CD4-positive, alpha-beta T cell treated with Interleukin-10 for 1 hour (primary cell): ENCODE data around the gene MMP7.
"Not testable (repeated sequence)": the region's sequence is repeated elsewhere in the genome, so short reads cannot be mapped to it uniquely, and the experiment has no call there.

ENCODE experiments used
- DNase-seq: peaks from one replicate; pipeline ENCODE4 v3.0.0-alpha.2; 2020

MMP7 gene

DNA sequence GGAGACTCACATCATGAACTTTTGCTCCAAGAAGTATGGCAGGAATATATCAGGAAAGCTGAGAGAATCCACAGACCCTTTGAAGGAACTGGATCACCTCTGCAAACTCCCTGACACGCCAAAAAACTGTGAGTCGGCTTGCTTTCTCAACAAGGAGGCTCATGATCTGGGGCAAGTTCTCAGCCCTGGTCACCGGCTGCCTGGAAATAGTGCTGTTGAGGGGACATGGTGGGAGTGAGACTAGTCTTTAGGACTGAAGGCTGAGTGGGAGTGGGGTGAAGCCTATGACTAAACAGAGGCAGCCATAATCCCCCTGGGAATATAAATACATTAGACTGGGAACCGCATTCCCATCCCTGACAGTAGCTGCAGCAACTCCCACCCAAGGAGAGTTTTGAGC, 8.4 kb upstream of the MMP7 start:
- DNase-seq = no peak

DNA sequence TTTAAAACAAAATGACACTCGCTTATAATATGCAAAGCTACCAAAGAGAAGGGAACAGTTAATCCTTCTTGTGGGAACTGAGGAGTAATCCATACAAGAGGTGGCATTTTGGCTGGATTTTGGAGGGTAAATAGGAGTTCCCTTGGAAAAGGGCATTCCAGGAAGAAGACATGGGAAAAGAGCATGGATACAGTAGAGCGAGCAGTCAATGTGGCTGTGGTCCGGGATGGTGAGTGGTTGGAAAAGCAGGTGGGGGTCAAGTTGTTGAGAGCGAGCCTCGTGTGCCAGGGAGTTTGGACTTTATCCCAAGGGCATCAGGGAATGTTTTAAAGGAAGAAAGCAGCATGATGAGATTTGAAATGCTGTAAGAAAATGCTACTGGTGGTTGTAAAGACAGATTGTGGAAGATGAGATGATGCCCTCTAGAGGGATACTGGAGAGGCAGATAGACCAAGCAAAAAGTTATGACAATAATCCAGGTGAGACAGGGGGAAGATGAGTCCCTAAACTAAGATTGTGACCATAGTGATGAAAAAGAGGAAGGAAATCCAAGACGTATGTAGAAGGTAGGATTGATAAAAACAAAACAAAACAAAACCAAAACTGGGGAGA, 3.8 kb upstream of the MMP7 start:
- no peak for DNase-seq

GRCh38 chr11:102528618-102529017, 1.9 kb downstream of the MMP7 start:
- DNase-seq = no peak

DNA sequence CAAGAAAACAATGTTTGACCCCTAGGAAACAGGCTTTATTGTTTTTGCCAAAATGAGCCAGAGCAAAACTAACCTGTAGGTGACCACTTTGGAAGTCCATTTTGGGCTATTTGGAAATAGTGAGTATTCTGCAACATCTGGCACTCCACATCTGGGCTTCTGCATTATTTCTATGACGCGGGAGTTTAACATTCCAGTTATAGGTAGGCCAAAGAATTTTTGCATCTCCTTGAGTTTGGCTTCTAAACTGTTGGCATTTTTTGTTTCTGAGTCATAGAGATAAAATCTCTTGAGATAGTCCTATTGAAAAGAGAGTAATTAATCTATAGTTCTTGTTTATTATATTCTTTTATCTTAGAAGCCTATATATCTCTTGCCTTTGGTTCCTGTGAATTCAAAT, 2.9 kb downstream of the MMP7 start:
- no peak for DNase-seq

DNA sequence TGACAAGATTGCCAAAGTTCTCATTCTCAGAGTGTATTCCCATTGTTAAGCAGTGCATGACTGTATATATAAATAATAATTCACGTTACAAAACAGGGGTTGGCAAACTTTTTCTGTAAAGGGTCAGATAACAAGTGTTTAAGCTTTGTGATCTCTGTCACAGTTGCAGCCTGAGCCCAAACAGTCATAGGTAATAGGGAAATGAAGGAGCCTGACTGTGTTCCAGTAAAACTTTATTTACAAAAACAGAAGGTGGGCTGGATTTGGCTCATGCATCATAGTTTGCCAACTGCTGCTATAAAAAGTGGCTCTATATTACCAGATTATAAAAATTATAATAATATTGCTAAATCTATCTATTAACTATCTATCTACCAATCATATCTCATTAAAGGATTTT, 3.5 kb downstream of the MMP7 start:
- no peak for DNase-seq

GRCh38 chr11:102523887-102524286, 6.7 kb downstream of the MMP7 start:
- no peak for DNase-seq

DNA sequence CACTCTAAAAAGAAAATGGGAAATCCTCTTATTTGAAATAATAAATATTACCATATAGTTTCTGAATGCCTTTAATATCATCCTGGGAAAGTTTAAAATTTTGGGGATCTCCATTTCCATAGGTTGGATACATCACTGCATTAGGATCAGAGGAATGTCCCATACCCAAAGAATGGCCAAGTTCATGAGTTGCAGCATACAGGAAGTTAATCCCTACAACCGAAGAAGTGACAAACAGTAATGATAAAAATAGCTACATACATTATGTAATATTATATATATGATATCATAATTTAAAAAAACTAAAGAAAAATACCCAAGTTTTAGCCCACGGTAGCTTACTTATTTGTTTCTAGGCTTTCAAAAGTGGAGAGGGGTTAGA, 7.4 kb downstream of the MMP7 start:
- DNase-seq = no peak

GRCh38 chr11:102522312-102523188, 8.0 kb downstream of the MMP7 start:
- DNase-seq = no peak

DNA sequence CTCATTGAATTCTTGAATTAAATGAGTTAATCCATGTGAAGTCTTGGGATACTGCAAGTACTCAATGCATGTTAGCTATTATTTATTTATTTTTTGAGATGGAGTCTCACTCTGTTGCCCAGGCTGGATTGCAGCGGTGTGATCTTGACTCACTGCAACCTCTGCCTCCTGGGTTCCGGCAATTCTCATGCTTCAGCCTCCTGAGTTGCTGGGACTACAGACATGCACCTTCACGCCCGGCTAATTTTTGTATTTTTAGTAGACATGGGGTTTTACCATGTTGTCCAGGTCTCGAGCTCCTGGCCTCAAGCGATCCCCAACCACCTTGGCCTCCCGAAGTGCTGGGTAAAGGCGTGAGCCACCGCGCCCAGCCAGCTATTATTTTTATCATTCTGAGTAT, 9.4 kb downstream of the MMP7 start:
- no peak for DNase-seq

- no peak for DNase-seq
Measured at GRCh38 chr11:102520514-102520913, 10.0 kb downstream of the MMP7 start.

GRCh38 chr11:102518296-102519094, 12.1 kb downstream of the MMP7 start:
- peak; percentile 14 for DNase-seq

DNA sequence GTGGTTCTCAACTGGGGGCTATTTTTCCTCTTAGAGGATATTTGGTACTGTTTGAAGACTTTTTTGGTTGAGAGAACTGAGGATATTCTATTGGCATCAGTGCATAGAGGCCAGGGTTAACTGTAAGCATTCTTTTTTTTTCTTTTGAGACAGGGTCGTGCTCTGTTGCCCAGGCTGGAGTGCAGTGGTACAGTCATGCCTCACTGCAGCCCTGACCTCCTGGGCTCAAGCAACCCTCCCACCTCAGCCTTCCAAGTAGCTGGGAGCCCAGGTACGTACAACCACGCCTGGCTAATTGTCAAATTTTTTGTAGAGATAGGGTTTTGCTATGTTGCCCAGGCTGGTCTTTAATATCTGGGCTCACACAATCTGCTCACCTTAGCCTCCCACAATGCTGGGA, 12.9 kb downstream of the MMP7 start:
- DNase-seq = no peak

- DNase-seq = no peak
Measured at GRCh38 chr11:102516179-102516578, 14.4 kb downstream of the MMP7 start.

DNA sequence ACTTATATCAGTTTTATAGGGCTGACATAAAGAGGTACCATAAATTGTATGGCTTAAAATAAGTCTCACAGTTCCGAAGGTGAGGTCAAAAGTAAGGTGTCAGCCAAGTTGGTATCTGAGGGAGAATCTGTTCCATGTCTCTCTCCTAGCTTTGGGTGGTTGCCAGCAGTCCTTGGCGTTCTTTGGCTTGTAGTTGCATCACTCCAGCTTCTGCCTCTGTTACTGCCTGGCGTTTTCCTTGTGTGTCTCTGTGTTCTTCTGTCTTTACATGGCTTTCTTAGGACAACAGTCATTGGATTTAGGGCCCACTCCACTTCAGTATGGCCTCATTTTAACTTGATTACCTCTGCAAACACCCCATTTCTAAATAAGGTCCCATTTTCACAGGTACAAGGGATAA, 16.7 kb downstream of the MMP7 start:
- no peak for DNase-seq

DNA sequence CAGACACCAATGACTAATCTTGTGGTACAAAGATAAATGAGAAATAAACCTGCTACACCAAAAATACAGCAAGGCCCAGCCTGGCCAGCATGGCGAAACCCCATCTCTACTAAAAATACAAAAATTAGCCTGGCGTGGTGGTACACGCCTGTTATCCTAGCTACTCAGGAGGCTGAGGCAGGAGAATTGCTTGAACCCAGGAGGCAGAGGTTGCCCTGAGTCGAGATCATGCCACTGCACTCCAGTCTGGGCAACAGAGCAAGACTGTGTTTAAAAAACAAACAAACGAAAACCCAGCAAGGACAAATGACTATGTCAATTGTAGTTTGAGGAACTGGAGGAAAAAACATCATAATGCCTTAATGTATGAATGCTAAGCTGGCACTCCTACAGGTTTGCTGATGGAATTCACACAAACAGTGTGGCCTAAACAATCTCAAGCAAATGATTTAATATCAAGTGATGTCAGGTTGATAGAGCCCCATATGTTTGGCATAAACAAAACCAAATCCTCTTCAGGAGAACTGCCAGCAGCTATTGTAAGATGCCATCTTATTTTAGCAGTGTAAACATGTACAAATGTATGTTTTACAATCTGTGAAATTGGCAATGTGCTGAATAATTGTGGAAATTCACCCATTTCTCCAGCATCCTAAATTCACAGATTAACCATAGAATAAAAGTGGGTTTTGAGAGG, 20.0 kb downstream of the MMP7 start:
- no peak for DNase-seq

GRCh38 chr11:102502831-102503230, 27.7 kb downstream of the MMP7 start:
- not testable (repeated sequence) for DNase-seq

DNA sequence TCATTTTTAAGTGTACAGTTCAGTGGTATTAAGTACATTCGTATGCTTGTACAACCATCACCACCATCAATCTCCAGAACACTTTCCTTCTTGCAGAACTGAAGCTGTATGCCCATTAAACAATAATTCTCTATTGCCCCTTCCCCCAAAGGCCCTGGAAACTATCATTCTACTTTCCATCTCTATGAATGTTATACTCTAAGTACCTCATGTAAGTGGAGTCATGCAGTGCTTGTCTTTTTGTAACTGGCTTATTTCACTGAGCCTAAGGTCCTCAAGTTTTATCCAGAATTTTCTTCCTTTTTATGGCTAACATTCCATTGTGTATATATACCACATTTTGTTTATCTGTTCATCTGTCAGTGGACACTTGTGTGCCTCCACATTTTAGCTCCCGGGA, 29.7 kb downstream of the MMP7 start:
- no peak for DNase-seq

DNA sequence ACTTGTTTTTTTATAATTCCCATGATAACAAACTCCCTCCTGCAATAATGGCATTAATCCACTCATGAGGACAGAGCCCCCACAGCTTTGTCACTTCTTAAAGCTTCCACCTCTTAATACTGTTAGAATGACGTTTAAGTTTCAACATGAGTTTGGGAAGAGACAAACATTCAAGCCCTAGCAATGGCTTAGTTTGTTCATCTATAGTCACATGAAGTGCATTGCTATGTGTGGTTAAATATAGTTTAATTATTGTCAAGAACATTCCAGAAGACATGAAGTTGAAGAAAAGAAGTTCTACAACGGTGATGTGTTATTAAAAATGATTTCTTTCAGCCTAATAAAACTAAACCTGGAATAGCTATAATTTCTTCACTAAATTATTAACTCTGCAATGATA, 30.6 kb downstream of the MMP7 start:
- DNase-seq = no peak

GRCh38 chr11:102499151-102499550, 31.4 kb downstream of the MMP7 start:
- DNase-seq = no peak

- no peak for DNase-seq
Measured at GRCh38 chr11:102497061-102497460, 33.5 kb downstream of the MMP7 start.

GRCh38 chr11:102495161-102496042, 35.1 kb downstream of the MMP7 start:
- peak; percentile 83 for DNase-seq

DNA sequence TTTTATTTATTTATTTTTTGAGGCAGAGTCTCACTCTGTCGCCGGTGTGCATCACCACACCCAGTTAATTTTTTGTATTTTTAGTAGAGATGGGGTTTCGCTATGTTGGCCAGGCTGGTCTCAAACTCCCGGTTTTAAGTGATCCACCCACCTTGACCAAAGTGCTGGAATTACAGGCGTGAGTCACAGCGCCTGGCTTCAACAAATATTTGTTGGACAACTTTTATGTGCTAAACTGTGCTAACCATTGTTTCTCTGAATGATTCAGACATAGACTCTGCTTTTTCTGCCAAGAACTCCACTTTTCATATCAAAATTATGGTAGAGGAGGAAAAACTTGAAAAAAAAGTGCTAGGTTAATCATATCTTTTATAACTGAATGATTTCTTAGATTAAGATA, 36.3 kb downstream of the MMP7 start:
- DNase-seq = no peak
